HEK293T (cell line): ENCODE measurements around the gene SLC35G1.

Source experiments
- CTCF ChIA-PET: fragments of 350-600 bp; formaldehyde crosslinking; extraction: SDS; loops from one replicate; lab custom pipeline; 2021; ENCODE audit warnings: antibody characterized with exemption, inconsistent platforms; lab: Yijun Ruan, JAX
- POLR2A ChIA-PET: fragments of 350-600 bp; formaldehyde crosslinking; extraction: SDS; loops from one replicate; lab custom pipeline; 2020; ENCODE audit warnings: antibody characterized with exemption, inconsistent platforms; lab: Yijun Ruan, JAX
- DNase-seq: peaks from one replicate; pipeline ENCODE4 v3.0.0; 2012; ENCODE audit warnings: mixed read lengths; ENCODE audit errors: extremely low spot score
- ARNT ChIP-seq: fragments of 450-650 bp; IDR thresholded peaks from 2 replicates; pipeline ENCODE4 v1.6.1; 2017; ENCODE audit warnings: mild to moderate bottlenecking
- BHLHE40 ChIP-seq: fragments of 450-650 bp; IDR thresholded peaks from 2 replicates; pipeline ENCODE4 v1.6.1; 2016; ENCODE audit warnings: mild to moderate bottlenecking, moderate library complexity, borderline replicate concordance
- CTBP1 ChIP-seq: fragments of 450-650 bp; IDR thresholded peaks from 2 replicates; pipeline ENCODE4 v1.6.1; 2016; ENCODE audit warnings: borderline replicate concordance
- ELF4 ChIP-seq: fragments of 450-650 bp; IDR thresholded peaks from 2 replicates; pipeline ENCODE4 v1.6.1; 2017; ENCODE audit warnings: antibody characterized with exemption
- FOXA1 ChIP-seq: fragments of 450-650 bp; IDR thresholded peaks from 2 replicates; pipeline ENCODE4 v1.6.1; 2016; ENCODE audit warnings: mild to moderate bottlenecking
- FOXK2 ChIP-seq: fragments of 450-650 bp; IDR thresholded peaks from 2 replicates; pipeline ENCODE4 v1.6.1; 2016; ENCODE audit warnings: mild to moderate bottlenecking
- FOXM1 ChIP-seq: fragments of 450-650 bp; IDR thresholded peaks from 2 replicates; pipeline ENCODE4 v1.6.1; 2017; ENCODE audit warnings: mild to moderate bottlenecking, borderline replicate concordance
- HDGF ChIP-seq: fragments of 450-650 bp; IDR thresholded peaks from 2 replicates; pipeline ENCODE4 v1.6.1; 2017; ENCODE audit warnings: antibody characterized with exemption, borderline replicate concordance
- L3MBTL2 ChIP-seq: fragments of 450-650 bp; conservative IDR thresholded peaks from 2 replicates; pipeline ENCODE4 v1.6.1; 2016; ENCODE audit warnings: mild to moderate bottlenecking
- LEF1 ChIP-seq: fragments of 450-650 bp; IDR thresholded peaks from 2 replicates; pipeline ENCODE4 v1.6.1; 2017; ENCODE audit warnings: mild to moderate bottlenecking, borderline replicate concordance
- NFRKB ChIP-seq: fragments of 450-650 bp; IDR thresholded peaks from 2 replicates; pipeline ENCODE4 v1.6.1; 2016; ENCODE audit warnings: mild to moderate bottlenecking, moderate library complexity
- PKNOX1 ChIP-seq: fragments of 450-650 bp; IDR thresholded peaks from 2 replicates; pipeline ENCODE4 v1.6.1; 2016
- SP1 ChIP-seq: fragments of 450-650 bp; IDR thresholded peaks from 2 replicates; pipeline ENCODE4 v1.6.1; 2017
- SUZ12 ChIP-seq: fragments of 450-650 bp; IDR thresholded peaks from 2 replicates; pipeline ENCODE4 v1.6.1; 2016; ENCODE audit warnings: mild to moderate bottlenecking
- TARDBP ChIP-seq: fragments of 450-650 bp; IDR thresholded peaks from 2 replicates; pipeline ENCODE4 v1.6.1; 2016
- ZNF384 ChIP-seq: fragments of 450-650 bp; IDR thresholded peaks from 2 replicates; pipeline ENCODE4 v1.6.1; 2016

Gene SLC35G1

GRCh38 chr10:93951905-93952304, 58.1 kb downstream of the SLC35G1 start:
- ChIA-PET POLR2A (no interaction called here), CTCF (no interaction called here)
- no peak for DNase-seq
- TF ChIP-seq PKNOX1, result no peak
- TF ChIP-seq FOXA1, result no peak
- no peak for TF ChIP-seq ZNF384
- TF ChIP-seq NFRKB, result no peak
- TF ChIP-seq ELF4, result no peak
- no peak for TF ChIP-seq CTBP1
- TF ChIP-seq FOXK2, result no peak
- no peak for TF ChIP-seq FOXM1
- no peak for TF ChIP-seq HDGF
- no peak for TF ChIP-seq ARNT
- TF ChIP-seq BHLHE40, result no peak
- no peak for TF ChIP-seq L3MBTL2
- TF ChIP-seq LEF1, result no peak
- no peak for TF ChIP-seq SP1
- TF ChIP-seq TARDBP, result no peak
- no peak for TF ChIP-seq SUZ12
